OCI-LY7 (cell line): ENCODE measurements around the gene TNC. TPM values are rescaled to one million over a fixed set of nuclear protein-coding genes. Genes with fewer than 3 reads are reported as not detected.
"Not testable (repeated sequence)": the region's sequence is repeated elsewhere in the genome, so short reads cannot be mapped to it uniquely, and the experiment has no call there.

Experiments
- BruUV-seq: library from RNA; stranded (reverse); fragments of 400-500 nt; replicated peaks from 2 replicates; lab custom pipeline; 2021; lab: Mats Ljungman, UMichigan
- CTCF ChIA-PET: fragments of 300-600 bp; sonication (Branson Sonifier 250); formaldehyde crosslinking; loops from one replicate; lab custom pipeline; 2022; ENCODE audit warnings: antibody characterized with exemption; ENCODE audit not compliant: unreplicated experiment; lab: Charles Lee
- POLR2A ChIA-PET: fragments of 300-600 bp; sonication (Branson Sonifier 250); formaldehyde crosslinking; loops from one replicate; lab custom pipeline; 2022; ENCODE audit warnings: antibody characterized with exemption; lab: Charles Lee
- DNase-seq: peaks from one replicate; pipeline ENCODE4 v3.0.0-alpha.2; 2015; ENCODE audit warnings: low spot score
- H2AFZ ChIP-seq: fragments of 200-600 bp; sonication (generic), shearing (Covaris generic); 2 replicates; pipeline ENCODE4 v1.6.1; 2014; ENCODE audit warnings: mild to moderate bottlenecking, antibody characterized with exemption, low read length, moderate library complexity
- H3K27ac ChIP-seq: fragments of 200-600 bp; sonication (generic); 2 replicates; pipeline ENCODE4 v1.5.1; 2014; ENCODE audit warnings: mixed run types, low read depth, mild to moderate bottlenecking, moderate library complexity, low read length, inconsistent platforms; ENCODE audit not compliant: poor library complexity, severe bottlenecking
- H3K36me3 ChIP-seq: fragments of 200-600 bp; sonication (generic); 2 replicates; pipeline ENCODE4 v1.6.1; 2014; ENCODE audit warnings: mild to moderate bottlenecking, antibody characterized with exemption, low read length, moderate library complexity, mixed read lengths; ENCODE audit not compliant: insufficient read depth
- H3K4me1 ChIP-seq: fragments of 200-600 bp; sonication (generic); 2 replicates; pipeline ENCODE4 v1.5.1; 2014; ENCODE audit warnings: mild to moderate bottlenecking, low read length; ENCODE audit not compliant: insufficient read depth, poor library complexity, severe bottlenecking
- H3K4me2 ChIP-seq: fragments of 200-600 bp; sonication (generic); 2 replicates; pipeline ENCODE4 v1.6.1; 2014; ENCODE audit warnings: mild to moderate bottlenecking, low read length
- H3K4me3 ChIP-seq: fragments of 200-600 bp; sonication (generic); 2 replicates; pipeline ENCODE4 v1.5.1; 2014; ENCODE audit warnings: mild to moderate bottlenecking, low read depth, low read length; ENCODE audit not compliant: poor library complexity, severe bottlenecking
- H3K79me2 ChIP-seq: fragments of 200-600 bp; sonication (generic); 2 replicates; pipeline ENCODE4 v1.6.1; 2016; ENCODE audit warnings: low read depth, mild to moderate bottlenecking, low read length, moderate library complexity, mixed read lengths; ENCODE audit not compliant: insufficient read depth
- H3K9me2 ChIP-seq: fragments of 200-600 bp; sonication (generic); 2 replicates; pipeline ENCODE4 v1.6.1; 2016; ENCODE audit warnings: mild to moderate bottlenecking, low read length, mixed read lengths; ENCODE audit not compliant: insufficient read depth
- H3K9me3 ChIP-seq: fragments of 200-600 bp; sonication (generic); 2 replicates; pipeline ENCODE4 v1.6.1; 2014; ENCODE audit warnings: mild to moderate bottlenecking, mixed run types, low read length, mixed read lengths
- H4K20me1 ChIP-seq: fragments of 200-600 bp; sonication (generic); 2 replicates; pipeline ENCODE4 v1.6.1; 2014; ENCODE audit warnings: mild to moderate bottlenecking, antibody characterized with exemption, low read length, moderate library complexity, mixed read lengths; ENCODE audit not compliant: insufficient read depth
- CTCF ChIP-seq: fragments of 200-600 bp; sonication (generic); conservative IDR thresholded peaks from 2 replicates; pipeline ENCODE4 v1.5.1; 2014; ENCODE audit warnings: mild to moderate bottlenecking, antibody characterized with exemption, low read length, moderate library complexity, mixed read lengths
- EZH2phosphoT487 ChIP-seq: fragments of 200-600 bp; sonication (generic); IDR thresholded peaks from 2 replicates; pipeline ENCODE4 v1.6.1; 2018; ENCODE audit warnings: low read depth, borderline replicate concordance, mild to moderate bottlenecking, mixed run types, antibody characterized with exemption, low read length, moderate library complexity, mixed read lengths
- intact Hi-C: fragments of 100-400 bp; cut with micrococcal nuclease; formaldehyde crosslinking; loops from one replicate; pipeline ENCODE4 v1.10.0; 2022; ENCODE audit not compliant: unreplicated experiment
- total RNA-seq, 2 experiments: library from RNA; depleted of rRNA in 1 of 2; stranded (reverse); fragments of >200 nt in 1 of 2; shearing (Covaris generic) in 1 of 2; gene quantifications; 2 replicates each; pipeline ENCODE4 v1.2.3, GENCODE V29; 2014 to 2022

TNC gene
- total RNA-seq, 2 experiments from 2014 or later: not detected

GRCh38 chr9:115132648-115133047, 14.7 kb upstream of the TNC start:
- Histone ChIP-seq H4K20me1 (no peaks in the 10 kb centered on the region), H3K4me1 (no peaks in the 10 kb centered on the region), H3K9me3 (no peaks in the 10 kb centered on the region), H3K27ac (no peak overlapping the region), H3K4me3 (no peak overlapping the region), H3K79me2 (no peaks in the 10 kb centered on the region), H3K9me2 (no peaks in the 10 kb centered on the region), H3K4me2 (no peak overlapping the region), H2AFZ (no peak overlapping the region), H3K36me3 (no peaks in the 10 kb centered on the region)
- CTCF ChIA-PET: no interaction called here
- intact Hi-C loops: no loop called here
- no TSS peak for BruUV-seq
- POLR2A ChIA-PET: no interaction called here
- DNase-seq: no peak
- TF ChIP-seq CTCF: no peak
- no peak for TF ChIP-seq EZH2phosphoT487

- no peaks in the 10 kb centered on the region for H3K4me1 ChIP-seq
- no peaks in the 10 kb centered on the region for H4K20me1 ChIP-seq
- no peaks in the 10 kb centered on the region for H3K36me3 ChIP-seq
- intact Hi-C loops: no loop called here
- no peaks in the 10 kb centered on the region for H3K9me2 ChIP-seq
- no peak for TF ChIP-seq EZH2phosphoT487
- no peak for TF ChIP-seq CTCF
- no peak overlapping the region for H3K4me3 ChIP-seq
- BruUV-seq: no TSS peak
- H3K9me3 ChIP-seq: no peaks in the 10 kb centered on the region
- no peak overlapping the region for H2AFZ ChIP-seq
- ChIA-PET CTCF (interaction anchor here (0.6 kb wide), 1 partner anchor 709 kb away, joined by 3 read pairs; no protein-coding TSS in a partner anchor), POLR2A (no interaction called here)
- no peak overlapping the region for H3K27ac ChIP-seq
- no peak for DNase-seq
- H3K79me2 ChIP-seq: no peaks in the 10 kb centered on the region
- H3K4me2 ChIP-seq: no peak overlapping the region
Observed at GRCh38 chr9:115130176-115130575, 12.2 kb upstream of the TNC start.

- H3K4me1 ChIP-seq, H3K9me3 ChIP-seq, H3K4me3 ChIP-seq, intact Hi-C loops, H4K20me1 ChIP-seq, H3K36me3 ChIP-seq, H2AFZ ChIP-seq, BruUV-seq, POLR2A ChIA-PET, H3K9me2 ChIP-seq, H3K79me2 ChIP-seq, DNase-seq, H3K4me2 ChIP-seq, H3K27ac ChIP-seq, CTCF ChIA-PET: not testable (repeated sequence)
Observed at GRCh38 chr9:115128726-115129125, 10.8 kb upstream of the TNC start.
